CD4-positive, alpha-beta T cell treated with Interleukin-15 for 1 hour (primary cell): ENCODE measurements around the gene ATP6V0D1.

Experiments used
- DNase-seq: peaks from one replicate; pipeline ENCODE4 v3.0.0-alpha.2; 2020

The ATP6V0D1 gene

DNA sequence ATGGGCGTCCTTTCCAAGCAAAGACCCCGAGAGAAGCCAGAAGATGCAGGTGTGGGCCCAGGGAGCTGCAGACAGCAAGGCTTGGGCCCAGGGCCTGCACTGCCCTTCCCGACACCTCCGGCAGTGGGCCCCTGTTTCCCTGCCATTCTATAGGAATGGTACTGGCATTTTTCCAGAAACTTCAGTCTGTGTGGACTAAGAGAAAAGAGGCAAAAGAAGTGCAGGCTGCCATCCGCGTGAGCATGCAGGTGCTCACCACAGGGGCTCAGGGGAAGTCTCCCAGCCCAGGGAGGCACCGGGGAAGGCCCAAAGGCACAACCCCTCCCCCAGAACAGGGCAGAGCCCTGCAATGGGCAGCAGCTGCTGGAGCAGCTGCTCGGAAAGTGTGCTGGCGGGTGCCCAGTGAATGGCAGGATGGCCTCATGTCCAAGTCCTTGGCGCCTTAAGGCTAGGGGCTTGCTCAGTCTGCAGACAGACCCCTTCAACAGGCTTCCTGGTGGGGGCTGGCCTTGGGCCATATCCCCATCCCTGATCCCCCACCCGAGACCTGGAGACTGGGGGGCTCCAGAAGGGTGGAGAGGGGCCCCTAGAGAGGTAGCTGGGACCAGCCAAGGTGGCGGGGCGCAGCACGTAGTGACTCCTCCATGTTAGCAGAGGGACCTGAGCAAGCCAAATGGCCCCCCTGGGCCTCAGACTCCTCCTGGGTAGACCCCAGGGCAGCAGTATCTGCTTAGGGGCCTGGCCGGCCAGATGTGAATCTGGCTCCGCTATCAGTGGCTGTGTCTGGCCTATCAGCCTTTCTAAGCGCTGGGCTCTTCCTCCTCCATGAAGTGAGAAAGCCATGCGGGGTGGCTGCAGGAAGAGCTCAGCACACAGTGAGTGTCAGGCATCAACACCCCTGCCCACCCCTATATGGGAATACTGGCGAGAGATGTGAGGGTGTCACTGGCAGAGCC, 80.9 kb downstream of the ATP6V0D1 start:
- no peak for DNase-seq

DNA sequence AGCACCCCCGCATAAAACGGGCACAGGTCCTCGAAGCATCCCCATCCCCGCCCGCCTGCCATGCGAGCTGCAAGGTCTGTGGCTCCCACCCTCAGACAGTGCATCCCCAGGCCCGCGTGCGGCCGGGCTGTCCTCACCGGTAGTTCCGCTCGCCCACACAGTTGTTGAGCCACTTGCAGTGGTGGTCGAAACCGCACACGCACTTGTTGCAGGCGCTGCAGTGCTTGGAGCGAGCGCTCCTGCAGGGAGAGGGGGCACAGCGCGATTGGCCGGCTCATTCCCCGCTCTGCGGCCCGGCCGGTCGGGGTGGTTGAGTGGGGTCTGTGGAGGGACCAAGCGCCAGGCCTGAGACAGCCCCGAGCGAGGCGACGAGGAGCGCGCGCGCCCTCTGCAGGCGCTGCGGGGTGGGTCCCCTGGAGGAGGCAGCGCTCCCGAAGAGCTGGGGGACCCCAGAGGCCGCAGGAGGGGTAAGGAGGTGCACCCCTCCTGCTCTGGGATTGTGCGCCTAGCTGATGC, 81.7 kb downstream of the ATP6V0D1 start:
- DNase-seq, result peak; percentile 45

GRCh38 chr16:67398546-67399217, 82.3 kb downstream of the ATP6V0D1 start:
- DNase-seq, result no peak

DNA sequence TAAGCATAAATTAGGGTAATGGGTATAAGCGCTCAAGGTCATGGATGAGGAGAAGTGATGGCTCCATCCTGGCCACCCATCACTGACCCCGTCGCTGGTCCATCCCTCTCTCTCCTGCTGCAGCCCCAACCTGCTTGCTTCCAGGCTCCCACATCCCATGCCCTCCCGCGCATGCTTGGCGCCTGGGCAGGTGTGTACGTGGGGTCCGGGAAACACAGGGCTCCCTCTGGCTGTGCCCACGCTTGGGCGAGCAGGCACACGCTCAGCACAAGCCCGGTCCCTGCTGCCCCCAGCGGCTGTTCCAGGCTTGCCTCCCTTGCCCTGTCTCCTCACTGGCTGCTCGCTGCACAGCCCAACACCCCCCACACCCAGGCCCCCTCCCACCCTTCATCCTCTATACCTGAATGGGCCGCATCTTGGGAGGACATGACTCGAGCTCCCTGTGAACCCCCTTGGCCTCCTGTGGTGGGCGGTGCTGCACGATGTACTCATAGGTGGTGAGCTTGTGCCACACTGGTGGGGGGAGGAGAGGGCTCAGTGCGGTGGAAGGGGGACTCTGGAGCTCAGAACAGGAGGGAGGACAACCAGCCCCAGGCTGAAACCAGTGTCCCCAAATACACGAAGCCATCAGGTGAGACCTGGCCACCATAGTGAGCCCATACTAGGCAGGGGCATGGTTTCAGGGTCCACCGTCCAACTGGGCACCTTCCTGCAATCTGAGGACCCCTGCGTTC, 83.0 kb downstream of the ATP6V0D1 start:
- no peak for DNase-seq

DNA sequence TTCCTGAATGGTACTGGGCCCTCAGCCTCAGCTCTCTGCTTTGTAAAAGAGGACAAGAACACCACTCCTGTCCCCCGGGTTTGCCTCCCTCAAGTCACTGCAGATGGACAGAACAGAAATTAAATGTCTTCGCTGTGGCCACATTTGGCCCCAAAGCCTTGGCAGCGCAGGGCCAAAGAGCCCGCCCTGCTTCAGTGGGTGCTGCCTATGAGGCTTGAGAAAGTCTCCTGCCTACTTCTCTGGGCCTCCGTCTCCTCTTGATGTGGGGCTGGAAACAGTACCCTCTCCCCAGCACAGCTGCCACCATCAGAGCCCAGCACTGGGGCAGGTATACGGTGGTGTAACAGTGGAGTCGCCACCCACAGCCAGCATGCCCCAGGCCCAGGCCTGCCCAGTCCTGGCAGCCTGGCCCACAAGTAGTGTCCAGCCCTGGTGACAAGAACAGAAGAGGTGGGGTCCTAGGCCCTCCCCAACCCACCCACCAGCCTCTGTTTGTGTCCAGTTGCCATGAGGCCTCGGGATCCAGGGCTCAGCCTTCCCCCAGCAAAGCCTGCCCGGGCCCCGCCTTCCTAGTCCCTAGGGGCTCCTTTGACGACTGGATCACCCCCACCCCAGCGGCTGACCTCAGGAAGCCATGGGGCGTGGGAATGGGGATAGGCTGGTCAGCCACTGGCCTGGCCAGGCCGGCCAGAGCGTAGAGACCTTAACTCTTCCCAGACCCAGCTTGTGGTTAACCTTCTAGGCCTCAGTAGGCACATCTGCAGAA, 83.7 kb downstream of the ATP6V0D1 start:
- DNase-seq, result no peak

GRCh38 chr16:67396159-67397035, 84.6 kb downstream of the ATP6V0D1 start:
- DNase-seq, result peak; percentile 47

DNA sequence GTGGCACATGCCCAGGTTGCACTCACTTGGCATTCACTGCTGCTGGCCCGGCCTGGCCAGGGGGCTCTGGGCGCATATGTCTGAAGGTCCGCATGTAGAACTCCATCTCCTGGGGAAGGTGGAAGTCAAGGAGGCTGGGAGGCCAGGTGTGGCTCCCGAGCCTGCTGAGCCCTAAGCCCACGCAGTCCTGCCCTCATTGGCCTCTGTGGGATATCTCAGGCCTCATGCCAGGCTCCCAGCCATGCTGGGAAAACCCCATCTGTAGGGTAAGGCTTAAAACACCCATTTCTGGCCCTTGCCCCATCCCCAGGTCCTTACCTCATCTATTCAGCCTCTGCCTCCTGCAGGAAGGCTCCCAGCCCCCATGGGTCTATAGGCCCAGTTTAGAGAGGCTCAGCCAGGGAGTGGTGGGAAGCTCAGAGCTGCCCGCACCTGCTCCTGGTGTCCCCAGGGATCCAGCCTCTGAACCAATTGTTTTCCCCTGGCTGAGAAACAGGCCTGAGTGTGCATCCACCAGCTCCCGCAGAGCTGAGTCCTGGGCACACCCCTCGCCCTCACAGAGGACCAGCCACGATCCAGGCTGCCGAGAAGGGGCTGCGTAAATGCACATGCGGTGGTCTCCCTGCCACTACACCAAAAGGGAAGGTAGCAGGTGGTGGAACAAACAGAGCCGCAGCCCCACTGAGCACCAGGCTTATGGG, 85.3 kb downstream of the ATP6V0D1 start:
- DNase-seq, result no peak

- DNase-seq, result peak; percentile 47
These were observed 85.9 kb downstream of the ATP6V0D1 start for GRCh38 chr16:67395105-67395457.

GRCh38 chr16:67394155-67395104, 86.5 kb downstream of the ATP6V0D1 start:
- no peak for DNase-seq

- no peak for DNase-seq
These were observed 87.2 kb downstream of the ATP6V0D1 start for GRCh38 chr16:67393788-67394154.

DNA sequence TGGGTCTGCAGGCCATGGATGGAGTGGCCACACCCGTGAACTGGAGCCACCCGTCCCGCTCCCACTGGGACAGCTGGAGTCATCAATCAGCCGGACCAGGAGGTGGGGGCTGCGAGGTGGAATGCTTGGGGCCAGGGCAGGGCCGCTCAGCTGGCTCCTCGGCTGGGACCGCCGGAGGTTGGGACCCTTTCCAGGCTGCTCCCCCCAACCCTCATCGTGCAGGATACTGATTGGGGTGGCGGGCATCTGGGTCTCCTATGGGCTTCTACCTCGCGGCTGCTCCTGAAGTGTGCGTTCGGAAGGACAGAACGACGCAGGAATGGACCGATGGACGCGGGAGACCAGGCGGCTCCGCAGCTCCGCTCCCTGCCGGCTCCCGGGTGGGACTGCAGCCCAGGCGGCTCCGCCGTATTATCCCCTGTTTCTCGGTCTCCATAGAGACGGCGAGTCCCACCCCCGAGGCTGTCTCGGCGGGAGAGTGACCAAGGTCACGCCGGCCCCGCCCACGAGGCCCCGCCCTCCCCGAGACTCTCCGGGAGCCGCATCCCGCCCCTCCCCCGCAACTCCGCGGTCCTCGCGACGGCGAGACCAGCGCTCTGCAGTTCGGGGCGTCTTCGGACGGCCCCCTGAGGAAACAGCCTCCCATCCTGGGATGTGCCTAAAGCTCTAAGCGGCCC, 87.7 kb downstream of the ATP6V0D1 start, which contains the start of gene TPPP3:
TPPP3 (minus strand) TSS at position 388 of the 677 bp plus-strand sequence. CDS start 2,387 bp downstream, outside the sequence.
- peak; percentile 84 for DNase-seq

DNA sequence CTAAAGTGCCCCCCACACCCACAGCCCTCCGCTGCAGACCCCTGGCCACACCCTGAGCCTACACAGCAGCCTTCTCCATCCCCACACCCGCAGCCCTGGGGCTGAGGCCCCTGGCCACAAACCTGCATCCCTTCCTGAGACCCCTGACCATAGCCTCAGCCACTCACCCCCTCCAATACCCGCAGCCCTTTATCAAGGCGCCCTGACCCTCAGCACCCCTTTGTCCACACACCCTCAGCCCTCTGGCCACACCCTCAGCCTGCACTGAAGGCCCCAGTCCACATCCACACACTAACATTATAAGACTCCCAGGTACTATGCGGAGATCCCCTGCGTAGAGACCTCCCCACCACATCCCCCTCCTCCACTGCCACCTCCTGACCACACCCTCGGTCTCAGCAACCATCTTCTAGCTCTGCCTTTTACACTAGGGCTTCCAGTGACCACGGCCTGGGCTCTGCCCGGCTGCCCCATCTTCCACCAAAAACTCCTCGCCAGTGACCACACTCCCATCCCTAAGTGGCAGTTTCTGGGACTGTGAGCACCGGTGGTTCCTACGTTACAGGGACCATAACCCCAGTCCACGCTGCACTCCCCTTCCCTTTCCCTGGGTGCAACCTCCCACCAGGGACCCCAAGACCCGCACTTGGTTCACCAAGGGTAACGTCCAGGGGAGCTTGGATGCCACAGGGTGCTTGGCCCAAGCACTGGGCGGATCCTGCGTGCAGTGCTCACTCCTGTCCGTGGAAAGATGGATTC, 88.5 kb downstream of the ATP6V0D1 start:
- DNase-seq, result no peak

GRCh38 chr16:67391424-67392300, 89.3 kb downstream of the ATP6V0D1 start:
- DNase-seq, result peak; percentile 41

DNA sequence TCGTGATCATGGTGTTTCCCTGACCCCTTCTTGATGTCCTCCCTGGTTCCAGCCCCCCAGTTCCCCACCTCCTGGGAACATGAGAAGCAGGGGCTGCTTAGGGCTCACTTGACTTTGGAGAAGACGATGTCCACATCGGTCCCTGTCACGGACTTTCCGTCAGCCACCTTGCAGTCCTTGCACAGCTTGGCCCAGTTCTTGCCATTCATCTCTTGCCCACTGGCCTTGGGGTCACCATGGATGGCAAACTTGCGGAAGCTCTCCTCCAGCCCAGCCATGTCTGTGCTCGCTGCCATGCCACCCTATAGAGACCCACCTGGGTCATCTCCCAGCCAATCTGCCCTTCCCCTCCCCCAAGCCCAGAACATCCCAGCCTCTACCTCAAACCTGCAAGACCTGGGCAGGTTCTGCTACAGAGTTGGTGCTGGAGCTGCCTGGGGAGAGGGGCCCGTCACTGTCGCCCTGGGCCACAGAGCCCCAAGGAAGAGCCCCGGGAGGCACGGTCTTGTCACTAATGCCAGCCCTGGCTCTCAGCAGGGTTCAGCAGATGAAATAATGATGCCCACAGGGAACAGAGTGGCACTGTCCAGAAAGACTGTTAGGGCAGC, 90.0 kb downstream of the ATP6V0D1 start:
- no peak for DNase-seq

DNA sequence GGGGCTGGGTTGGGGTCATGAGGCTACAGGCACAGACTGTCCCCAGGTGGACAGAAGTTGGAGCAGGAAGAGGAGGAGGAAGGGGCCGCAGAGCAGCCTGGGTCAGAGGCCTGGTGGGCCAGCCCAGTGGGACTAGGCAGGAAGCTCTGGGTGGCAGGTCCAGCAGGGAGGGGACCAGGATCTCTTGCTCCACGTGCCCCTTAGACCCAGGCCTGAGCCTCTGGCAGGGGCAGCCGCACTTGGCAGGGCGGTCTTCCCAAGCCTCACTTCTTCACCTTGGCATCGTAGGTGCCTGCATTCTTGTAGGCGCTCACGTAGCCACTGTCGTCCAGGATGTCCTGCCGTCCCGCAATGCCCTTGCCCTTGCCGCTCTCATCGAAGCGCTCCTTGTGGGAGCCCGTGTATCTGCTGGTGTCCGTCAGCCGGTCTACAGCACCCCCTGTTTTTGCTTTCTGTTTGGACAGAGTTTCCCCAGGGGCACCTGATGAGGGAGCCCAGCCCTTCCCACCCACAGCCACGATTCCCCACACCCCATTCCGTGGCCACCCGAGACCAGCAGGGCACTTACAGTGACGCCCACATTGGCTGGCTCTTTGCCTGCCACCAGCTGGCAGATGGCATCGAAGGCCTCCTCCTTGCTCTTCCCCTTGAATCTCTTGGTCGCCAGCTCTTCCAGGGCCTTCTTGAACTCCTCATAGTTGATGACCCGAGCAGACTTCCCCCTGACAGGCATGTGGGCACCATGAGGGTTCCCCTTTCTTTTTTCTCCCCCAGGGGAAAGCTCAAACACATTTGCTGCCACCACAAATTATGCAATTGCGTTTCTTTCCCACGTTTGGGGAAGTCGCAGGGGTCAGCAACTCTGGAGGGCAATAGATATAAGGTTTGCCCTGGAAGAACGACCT, 90.8 kb downstream of the ATP6V0D1 start:
- DNase-seq, result peak; percentile 74
